Hematopoietic multipotent progenitor cell treated with erythropoietin and hydrocortisone succinate and interleukin-3 and kit ligand, for 17 days (in vitro differentiated cells): ENCODE results near the gene PTOV1.

Source experiments
- DNase-seq: peaks from one replicate; pipeline ENCODE4 v3.0.0-alpha.2; 2015; ENCODE audit warnings: low spot score

The PTOV1 gene

GRCh38 chr19:49875177-49875576, 24.2 kb downstream of the PTOV1 start:
- no peak for DNase-seq

- peak; percentile 86 for DNase-seq
Observed at GRCh38 chr19:49875857-49876421, 25.0 kb downstream of the PTOV1 start.

GRCh38 chr19:49876422-49877019, 25.6 kb downstream of the PTOV1 start:
- peak; percentile 99 for DNase-seq

DNA sequence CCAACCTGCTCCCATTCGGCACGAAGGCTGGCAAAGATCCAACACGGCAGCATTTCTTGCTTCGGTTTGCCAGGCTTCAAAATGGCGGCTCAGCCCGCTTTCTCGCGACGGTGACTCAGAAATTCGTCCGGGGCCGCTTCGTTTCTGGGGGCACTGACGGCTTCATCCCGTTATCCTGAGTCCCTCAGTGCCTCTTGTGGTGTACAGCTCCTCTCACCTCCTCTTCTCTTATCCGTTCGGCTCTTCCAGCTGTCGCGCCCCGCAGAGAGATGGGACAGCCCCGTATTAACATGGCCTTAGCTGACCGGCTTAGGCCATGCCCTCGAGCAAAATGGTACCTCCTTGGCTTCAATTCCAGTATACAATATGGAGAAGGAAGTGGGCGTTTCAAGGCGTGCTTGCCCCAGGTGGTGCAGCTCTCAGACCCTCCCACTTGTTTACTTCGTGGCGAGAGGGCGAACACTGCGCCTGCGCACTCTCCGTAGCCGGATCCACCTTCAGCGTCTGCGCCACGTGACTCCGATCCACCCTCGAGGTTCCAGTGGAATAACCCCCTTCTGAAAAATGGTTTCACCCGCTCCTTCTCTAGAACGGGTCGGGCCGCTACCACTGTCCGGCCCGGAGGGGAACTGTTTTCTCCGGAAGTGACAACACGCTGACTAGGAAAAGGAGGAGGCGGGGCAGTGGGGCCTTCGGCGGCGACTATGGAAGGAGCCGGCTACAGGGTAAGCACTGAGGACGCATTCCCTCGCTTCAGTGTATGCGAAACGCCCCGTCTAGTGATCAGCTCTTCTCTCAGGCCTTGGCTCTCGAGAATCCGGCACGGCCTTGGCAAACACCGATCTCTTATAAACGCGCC, 26.3 kb downstream of the PTOV1 start, which contains the start of the genes AKT1S1 and TBC1D17:
AKT1S1 (minus strand) TSS at position 336 of the 859 bp plus-strand sequence. CDS start 4,060 bp downstream, outside the sequence.
TBC1D17 (plus strand) TSS at position 683 of the 859 bp plus-strand sequence; CDS start at position 705, 22 bp downstream.
- peak; percentile 100 for DNase-seq

- peak; percentile 99 for DNase-seq
Observed at GRCh38 chr19:49877879-49878743, 27.2 kb downstream of the PTOV1 start.

DNA sequence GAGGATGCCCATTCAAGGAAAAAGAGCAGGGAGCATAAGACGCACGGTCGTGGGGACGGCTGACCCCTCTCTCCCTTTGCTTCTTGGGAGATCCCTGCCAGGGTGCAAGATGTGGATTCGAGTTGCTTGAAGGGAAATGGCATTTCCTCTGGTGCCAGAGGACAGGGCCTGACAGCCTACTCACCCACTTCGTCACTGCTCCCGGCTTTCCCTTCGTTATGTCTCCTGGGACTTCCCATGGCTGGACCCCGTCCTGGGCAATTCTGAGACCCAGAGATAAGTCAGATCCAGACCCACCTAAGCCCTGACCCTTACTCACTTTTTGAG, 27.7 kb downstream of the PTOV1 start:
- DNase-seq = no peak

- DNase-seq = peak; percentile 10
Observed at GRCh38 chr19:49879243-49879963, 28.4 kb downstream of the PTOV1 start.

GRCh38 chr19:49880162-49880869, 29.4 kb downstream of the PTOV1 start:
- no peak for DNase-seq

- DNase-seq = no peak
Observed at GRCh38 chr19:49881186-49881585, 30.2 kb downstream of the PTOV1 start.

- DNase-seq = no peak
Observed at GRCh38 chr19:49881672-49882394, 30.9 kb downstream of the PTOV1 start.

GRCh38 chr19:49882643-49883042, 31.7 kb downstream of the PTOV1 start:
- no peak for DNase-seq

DNA sequence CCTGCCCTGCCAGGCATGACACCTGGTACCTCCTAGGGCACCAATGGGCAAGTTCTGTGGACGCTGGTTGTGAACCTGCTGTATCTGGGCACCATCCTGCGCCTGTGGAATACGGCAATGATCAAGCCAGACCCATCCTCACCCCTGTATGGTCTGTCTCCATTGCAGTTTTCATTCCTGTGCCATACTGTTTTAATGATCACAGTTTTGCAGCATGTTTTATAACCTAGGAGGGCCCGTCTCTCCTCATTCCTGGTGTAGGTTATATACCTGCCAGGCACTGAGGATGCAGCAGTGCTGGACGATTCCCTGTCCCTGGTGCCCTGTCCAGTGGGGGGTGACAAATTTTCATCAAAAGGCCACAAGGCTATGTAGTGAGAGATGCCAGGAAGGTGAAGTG, 32.1 kb downstream of the PTOV1 start:
- DNase-seq = no peak

- no peak for DNase-seq
Observed at GRCh38 chr19:49884109-49884508, 33.1 kb downstream of the PTOV1 start.

GRCh38 chr19:49884760-49885159, 33.8 kb downstream of the PTOV1 start:
- no peak for DNase-seq

DNA sequence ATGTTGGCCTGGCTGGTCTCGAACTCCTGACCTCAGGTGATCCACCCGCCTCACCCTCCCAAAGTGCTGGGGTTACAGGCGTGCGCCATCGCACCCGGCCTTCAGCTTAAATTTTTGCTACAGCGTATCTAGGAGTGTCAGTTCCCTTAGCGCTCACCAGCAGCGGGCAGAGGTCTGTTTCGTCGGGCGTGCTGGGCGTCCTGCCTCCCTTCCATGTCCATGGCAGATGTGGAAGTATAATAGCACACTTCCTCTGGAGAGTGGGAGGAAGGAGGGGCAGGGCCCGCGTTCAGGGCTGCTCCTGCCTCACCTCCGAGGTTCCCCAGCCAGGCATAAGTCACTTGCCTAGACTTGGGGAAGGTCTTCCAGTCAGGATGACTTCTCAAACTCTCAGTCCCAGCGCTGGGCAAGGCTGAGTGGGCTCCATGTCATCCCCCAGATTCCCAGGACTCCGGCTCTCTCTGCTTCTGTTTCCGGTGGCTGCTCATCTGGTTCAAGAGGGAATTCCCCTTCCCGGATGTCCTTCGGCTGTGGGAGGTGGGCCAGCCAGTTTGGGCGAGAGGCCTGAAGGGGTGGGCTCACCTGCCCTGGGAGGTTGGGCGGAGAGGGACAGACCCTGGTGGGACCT, 36.2 kb downstream of the PTOV1 start:
- no peak for DNase-seq

- no peak for DNase-seq
Observed at GRCh38 chr19:49887665-49888509, 36.9 kb downstream of the PTOV1 start.

DNA sequence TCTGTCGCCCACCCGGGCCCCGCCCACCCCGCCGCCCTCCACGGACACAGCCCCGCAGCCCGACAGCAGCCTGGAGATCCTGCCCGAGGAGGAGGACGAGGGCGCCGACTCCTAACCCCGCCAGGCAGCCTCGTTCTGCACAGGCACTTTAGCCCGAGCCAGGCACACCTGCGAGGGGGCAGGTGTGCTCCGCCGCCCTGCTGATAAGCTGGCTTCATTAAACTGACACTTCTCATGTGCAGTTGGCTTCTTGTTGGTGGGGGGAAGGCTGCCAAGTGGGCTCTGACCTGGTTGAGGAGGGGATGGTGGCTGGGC, 37.5 kb downstream of the PTOV1 start:
- DNase-seq = no peak

- DNase-seq = no peak
Observed at GRCh38 chr19:49889038-49889686, 38.2 kb downstream of the PTOV1 start.
